ENCODE results near the gene CPN2.

CPN2 gene

DNA sequence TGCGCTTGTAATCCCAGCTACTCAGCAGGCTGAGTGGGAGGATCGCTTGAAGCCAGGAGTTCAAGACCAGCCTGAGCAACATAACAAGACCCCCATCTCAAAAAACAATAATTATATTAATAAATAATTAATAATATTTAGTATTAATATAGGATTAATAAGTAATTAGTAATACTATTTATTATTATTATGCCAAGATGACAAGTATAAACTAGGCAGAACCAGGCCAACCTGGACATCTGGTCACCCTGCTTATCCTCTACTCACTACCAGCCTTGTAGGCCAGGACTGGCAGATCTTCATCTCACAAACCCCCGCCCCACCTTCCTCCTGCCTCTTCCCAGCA, 429 bp downstream of the CPN2 start:
- no peak for DNase-seq

DNA sequence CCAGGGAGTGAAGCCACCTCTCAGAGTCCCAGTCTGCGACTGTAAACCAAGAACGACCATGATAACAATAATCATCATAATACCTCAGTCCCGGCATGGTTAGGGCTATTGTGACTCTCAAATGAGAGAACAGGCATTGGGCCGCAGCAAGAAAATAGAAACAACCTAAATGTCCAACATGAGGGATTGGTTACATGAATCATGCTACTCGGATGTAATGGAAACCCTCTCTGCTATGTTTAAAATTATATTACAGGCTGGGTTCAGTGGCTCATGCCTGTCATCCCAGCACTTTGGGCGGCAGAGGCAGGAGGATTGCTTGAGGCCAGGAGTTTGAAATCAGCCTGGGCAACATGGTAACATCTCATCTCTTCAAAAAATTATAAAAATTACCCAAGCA, 2.8 kb downstream of the CPN2 start:
- DNase-seq, result no peak

DNA sequence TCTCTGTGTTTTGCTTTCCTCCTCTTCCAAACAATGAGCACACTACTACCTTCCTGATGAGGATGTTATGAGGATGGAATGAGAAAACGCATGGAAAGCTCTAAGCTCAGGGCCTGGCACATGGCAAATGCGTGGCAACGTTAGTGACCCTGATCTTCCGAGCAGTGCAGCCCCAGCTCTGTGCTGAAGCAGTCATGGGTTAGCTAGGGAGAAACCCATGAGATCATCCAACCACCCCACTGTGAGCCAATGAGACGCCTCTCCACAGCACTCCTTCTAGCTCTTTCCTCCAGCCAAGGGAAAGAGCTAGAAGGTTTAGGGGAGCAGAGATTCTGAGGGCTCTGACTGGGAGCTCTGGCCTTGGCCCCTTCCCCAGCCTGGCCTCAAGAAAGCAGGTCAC, 4.5 kb downstream of the CPN2 start:
- DNase-seq, result no peak

DNA sequence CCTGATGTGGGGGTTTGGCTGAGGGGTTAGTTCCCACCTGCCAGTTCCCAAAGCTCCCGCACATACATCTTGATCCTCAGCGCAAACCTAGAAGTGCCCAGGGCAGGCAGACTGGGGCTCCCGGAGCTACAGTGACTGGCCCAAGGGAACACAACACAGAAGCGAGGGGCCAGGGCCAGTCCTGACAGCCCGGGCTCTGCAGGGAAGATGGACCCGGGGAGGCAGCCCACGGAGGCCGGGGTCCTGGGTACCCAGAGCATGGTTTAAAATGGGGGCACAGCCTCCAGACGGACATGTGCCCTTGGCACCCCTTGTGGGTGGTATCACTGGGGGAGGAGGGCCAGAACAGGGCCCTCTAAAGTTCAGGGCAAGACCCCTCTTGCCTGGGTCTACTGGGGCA, 5.1 kb downstream of the CPN2 start:
- DNase-seq, result no peak

DNA sequence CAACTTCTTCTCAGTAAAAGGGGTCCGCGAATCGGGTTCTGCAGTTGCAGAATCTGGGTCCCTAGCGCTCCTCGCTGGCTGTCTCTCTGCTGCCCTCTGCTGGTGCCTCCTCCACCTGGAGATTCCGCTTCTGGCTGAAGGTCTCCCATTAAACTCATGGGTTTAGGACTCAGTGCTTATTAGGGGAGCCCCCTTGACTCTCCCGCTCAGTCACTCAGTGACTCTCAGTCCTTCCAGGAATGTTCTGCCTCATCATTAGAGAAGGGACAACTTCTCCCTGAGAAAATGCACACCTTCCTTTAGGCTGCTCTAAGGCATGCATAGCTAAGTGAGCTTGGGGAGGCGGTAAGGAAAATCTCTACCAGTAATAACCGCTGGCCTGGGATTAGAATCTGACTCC, 7.1 kb downstream of the CPN2 start:
- peak; percentile 93 for DNase-seq

DNA sequence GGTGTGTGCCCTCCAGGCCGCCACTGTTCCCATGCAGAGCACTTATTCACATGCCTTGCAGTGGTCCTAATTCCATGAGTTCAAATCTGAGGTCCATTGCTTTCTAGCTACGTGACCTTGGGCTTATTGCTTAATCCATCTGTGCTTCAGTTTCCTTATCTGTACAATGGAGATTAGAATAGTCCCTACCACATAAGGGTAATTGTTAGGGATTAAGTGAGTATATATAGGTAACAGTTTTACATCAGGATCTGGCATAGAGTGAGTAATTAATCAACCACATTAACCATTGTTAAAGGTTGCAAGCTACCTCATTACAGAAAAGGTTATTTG, 7.6 kb downstream of the CPN2 start:
- no peak for DNase-seq

- DNase-seq, result no peak
Observed at GRCh38 chr3:194342861-194343560, 8.1 kb downstream of the CPN2 start.

DNA sequence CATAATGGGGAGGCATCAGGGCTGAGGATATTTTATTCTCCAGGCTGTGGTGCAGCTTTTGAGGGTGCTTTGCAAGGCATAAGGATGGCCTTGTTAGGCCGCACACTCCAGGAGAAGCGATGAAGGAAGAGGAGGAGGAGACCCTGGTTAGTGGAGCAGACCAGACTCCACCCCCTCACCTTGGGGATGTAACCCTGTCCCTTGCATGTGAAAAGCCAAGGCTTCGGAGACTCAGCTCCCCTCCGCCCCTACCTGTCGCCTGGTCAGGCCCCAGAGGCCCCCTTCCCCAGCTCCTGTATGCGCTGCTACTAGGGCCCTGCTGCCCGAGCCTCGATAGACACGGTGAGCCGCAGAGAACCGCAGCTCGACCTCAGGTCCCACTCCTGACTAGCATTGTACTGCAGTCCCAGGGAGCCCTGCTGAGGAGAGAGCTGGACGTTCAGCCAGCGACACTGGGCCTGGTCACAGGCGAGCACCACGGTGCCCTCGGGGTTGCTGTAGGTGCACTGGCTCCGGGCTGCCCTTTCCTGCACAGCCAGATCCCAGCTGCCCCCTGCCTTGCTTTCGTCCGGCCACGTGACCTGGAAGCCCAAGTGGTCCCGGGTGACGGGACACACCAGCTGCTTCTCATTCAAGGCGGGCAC, 10.2 kb downstream of the CPN2 start:
- no peak for DNase-seq

- no peak for DNase-seq
Observed at GRCh38 chr3:194339840-194340239, 11.3 kb downstream of the CPN2 start.

GRCh38 chr3:194339356-194339755, 11.8 kb downstream of the CPN2 start:
- DNase-seq, result no peak

GRCh38 chr3:194337965-194338753, 13.0 kb downstream of the CPN2 start:
- no peak for DNase-seq

DNA sequence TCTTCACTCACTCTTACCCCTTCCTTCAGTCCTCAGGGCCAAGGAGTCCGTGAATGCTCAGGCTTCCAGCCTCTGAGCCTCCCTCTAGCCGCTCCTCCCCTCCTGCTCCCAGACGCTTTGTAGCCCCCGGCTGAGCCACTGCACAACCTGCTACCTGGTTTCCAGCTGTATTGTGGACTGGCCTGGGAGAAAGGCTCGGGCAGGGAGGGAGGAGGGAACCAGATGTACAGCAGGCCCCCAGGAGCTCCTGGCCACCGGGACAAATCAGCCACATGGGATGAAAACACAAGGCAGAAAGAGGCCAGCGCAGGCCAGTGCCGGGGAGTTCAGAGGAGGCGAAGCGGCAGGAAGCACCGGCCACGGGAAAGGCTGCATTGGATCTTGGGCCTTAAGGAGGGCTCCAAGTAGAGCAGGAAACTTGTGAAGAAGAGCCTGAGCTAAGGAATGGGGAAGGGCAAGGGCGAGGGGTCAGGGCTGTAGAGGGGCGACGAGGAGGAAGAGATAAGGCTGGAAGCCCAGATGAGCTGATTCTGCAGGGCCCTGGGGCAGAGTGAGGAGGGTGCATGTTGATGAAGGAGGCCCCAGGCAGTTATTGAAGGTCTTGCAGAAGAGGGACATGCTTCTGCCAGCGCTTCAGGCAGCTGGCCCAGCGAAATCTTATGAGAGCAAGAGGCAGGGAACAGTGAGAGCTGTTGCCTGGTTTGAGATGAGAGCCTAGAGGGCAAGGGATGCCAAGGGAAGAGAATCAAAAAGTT, 14.3 kb downstream of the CPN2 start:
- no peak for DNase-seq

DNA sequence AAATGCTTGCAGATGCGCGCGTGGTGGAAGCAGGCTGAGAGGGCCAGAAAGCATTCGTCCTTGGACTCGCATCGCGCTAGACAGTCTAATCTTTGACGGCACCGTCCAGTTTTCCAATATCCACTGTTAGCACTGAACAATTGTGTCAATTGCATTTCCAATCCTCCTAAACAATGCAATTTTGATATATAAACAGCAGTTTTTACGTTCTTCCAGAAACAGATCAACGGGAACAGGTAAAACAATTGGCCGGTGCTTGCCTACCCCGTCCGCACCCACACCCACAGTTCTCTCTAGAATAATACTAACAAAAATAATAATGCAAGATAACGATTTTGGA, 17.2 kb downstream of the CPN2 start:
- no peak for DNase-seq

GRCh38 chr3:194333212-194333980, 17.7 kb downstream of the CPN2 start:
- peak; percentile 99 for DNase-seq

GRCh38 chr3:194332858-194333211, 18.3 kb downstream of the CPN2 start:
- no peak for DNase-seq

DNA sequence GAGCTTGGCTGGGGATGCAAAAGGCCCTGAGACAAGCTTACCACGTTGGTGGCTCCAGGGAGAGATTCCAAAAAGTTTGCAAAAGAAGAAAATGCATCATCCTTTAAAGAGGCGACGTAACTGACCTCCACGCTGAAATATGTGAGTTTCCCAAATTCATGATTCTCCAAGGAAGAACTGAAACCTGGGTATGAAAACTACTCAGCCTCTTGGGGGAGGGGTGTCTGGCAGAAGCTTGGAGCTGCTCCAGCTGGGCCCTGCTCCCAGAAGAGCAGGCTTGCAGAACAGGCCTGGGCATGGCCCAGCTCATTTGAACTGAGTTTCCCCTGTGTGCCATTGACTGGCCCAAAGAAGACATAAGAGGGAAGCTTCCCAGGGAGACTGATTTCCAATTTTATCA, 20.5 kb downstream of the CPN2 start:
- DNase-seq, result no peak

DNA sequence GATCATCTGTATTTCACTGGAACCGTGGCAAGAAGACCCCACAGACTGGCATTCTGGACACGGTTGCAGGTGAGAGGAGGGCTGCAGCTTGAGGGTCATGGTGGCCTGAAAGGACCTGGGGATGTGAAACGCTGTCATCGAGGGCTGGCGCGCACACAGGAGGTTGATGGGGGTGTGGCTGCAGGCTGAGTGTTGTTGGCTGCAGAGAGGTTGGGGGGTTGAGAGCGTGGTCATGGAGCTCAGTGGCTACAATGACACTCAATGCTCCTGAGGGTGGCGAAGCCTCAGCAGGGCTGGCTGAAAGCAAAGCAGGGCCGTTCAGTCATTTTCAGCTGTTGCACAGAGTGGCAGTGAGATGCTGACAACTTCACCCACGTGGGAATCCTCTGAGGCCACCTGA, 21.0 kb downstream of the CPN2 start:
- DNase-seq, result no peak

GRCh38 chr3:194329583-194329965, 21.6 kb downstream of the CPN2 start:
- DNase-seq, result no peak

GRCh38 chr3:194328942-194329582, 22.1 kb downstream of the CPN2 start:
- no peak for DNase-seq

DNA sequence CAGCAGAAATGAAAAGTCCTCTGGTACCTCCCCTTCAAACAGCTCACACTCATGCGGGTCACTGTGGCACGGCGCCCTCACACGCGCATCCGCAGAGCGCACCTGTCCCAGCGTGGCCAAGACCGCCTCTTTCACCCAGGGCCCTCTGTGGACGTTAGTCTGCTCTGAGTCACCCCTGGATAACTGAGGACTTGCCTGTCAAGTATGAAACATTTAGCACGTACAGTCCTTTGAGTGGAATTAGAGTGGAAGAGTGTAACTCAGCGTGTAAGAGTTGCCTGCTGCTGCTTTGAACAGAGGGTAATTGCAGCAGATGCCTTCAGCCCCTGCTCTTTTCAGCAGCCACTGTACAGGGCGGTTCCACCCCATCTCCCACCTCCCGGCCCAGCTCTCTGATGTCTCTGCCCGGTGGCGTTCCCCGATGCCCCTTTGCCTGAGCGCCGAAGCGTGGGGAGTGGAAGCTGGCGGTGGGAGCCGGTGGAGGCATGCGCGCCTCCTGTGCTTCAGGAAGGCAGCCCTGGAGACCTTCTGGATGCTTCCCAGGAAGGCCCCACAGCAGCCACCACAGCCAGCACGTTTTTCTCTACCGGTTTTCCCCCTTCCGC, 23.0 kb downstream of the CPN2 start:
- no peak for DNase-seq

DNA sequence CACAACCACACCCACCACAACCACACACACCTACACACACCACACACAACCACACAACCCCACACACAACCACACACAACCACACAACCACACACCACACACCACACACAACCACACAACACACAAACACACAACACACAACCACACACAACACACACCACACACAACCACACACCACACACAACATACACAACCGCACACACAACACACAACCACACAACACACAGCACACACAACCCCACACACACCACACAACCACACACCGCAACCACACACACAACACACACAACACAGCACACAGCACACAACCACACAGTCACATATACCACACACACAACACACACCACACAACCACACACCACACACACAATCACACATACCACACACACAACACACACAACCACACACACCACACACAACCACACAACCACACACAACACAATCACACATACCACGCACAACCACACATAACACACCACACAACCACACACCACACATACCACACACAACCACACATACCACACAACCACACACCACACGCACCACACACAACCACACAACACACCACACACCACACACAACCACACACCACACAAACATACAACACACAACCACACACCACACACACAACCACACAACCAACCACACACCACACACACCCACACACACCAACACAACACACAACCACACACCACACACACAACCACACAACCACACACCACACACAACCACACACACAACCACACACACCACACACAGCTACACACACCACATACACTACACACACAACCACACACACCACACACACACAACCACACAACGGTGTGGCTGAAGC, 23.7 kb downstream of the CPN2 start:
- no peak for DNase-seq

- no peak for DNase-seq
Observed at GRCh38 chr3:194326968-194327217, 24.2 kb downstream of the CPN2 start.
